Brain microvascular endothelial cell (primary cell): ENCODE data around the gene KLHL36.

Source experiments
- DNase-seq: peaks from one replicate; pipeline ENCODE4 v3.0.0-alpha.2; 2020
- H3K27ac ChIP-seq: fragments of 250-450 bp; sonication (Bioruptor Pico); 2 replicates; pipeline ENCODE4 v1.5.1; 2020; ENCODE audit warnings: mild to moderate bottlenecking, moderate library complexity
- H3K27me3 ChIP-seq: fragments of 250-450 bp; sonication (Bioruptor Pico); replicated peaks from 2 replicates; pipeline ENCODE4 v1.5.1; 2020; ENCODE audit warnings: mild to moderate bottlenecking
- H3K36me3 ChIP-seq: fragments of 250-450 bp; sonication (Bioruptor Pico); replicated peaks from 2 replicates; pipeline ENCODE4 v1.5.1; 2020; ENCODE audit warnings: mild to moderate bottlenecking
- H3K4me3 ChIP-seq: 2 replicates; pipeline ENCODE4 v1.5.1; 2011; ENCODE audit warnings: low read depth, mild to moderate bottlenecking, control low read depth, low read length, moderate library complexity
- in situ Hi-C: cut with HindIII; loops from 2 replicates; pipeline ENCODE4 v1.10.0; 2017; ENCODE audit warnings: low sequenced_read_pairs, low pct_ligation_motif_present
- TF ChIP-seq, protein P1 (sequence below): IDR thresholded peaks from 2 replicates; pipeline ENCODE4 v1.5.1; 2011; ENCODE audit warnings: low read depth, mild to moderate bottlenecking, moderate library complexity, low read length, control low read depth, inconsistent platforms; ENCODE audit errors: missing control alignments

Gene KLHL36

DNA sequence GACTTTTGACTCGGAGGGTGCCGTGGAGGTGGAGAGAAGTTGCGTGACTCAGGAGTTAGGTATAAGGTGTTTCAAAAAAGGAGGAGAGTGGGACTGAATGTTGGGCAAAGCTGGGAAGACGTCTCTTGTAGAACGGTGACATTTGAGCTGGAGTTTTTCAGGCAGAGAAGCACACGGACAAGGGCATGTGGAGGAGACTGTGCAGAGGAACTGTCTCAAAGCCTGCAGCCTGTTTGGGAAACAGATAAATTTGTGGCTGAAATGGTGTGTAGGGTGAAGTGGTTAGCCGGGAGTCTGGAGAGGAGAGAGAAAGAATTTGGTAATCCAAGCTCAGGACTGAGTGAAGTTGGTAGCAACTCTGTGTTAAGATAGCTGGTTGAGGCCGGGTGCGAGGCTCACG, 61.3 kb downstream of the KLHL36 start:
- in situ Hi-C loops, result no loop called here
- no peaks in the 10 kb centered on the region for H3K27me3 ChIP-seq
- H3K27ac ChIP-seq, result no peak overlapping the region
- H3K36me3 ChIP-seq, result no peaks in the 10 kb centered on the region
- DNase-seq, result no peak
- H3K4me3 ChIP-seq, result no peak overlapping the region
- TF ChIP-seq, protein P1, sequence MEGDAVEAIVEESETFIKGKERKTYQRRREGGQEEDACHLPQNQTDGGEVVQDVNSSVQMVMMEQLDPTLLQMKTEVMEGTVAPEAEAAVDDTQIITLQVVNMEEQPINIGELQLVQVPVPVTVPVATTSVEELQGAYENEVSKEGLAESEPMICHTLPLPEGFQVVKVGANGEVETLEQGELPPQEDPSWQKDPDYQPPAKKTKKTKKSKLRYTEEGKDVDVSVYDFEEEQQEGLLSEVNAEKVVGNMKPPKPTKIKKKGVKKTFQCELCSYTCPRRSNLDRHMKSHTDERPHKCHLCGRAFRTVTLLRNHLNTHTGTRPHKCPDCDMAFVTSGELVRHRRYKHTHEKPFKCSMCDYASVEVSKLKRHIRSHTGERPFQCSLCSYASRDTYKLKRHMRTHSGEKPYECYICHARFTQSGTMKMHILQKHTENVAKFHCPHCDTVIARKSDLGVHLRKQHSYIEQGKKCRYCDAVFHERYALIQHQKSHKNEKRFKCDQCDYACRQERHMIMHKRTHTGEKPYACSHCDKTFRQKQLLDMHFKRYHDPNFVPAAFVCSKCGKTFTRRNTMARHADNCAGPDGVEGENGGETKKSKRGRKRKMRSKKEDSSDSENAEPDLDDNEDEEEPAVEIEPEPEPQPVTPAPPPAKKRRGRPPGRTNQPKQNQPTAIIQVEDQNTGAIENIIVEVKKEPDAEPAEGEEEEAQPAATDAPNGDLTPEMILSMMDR, result no peak

GRCh38 chr16:84710686-84711085, 62.4 kb downstream of the KLHL36 start:
- TF ChIP-seq, protein P1, result no peak

More at GRCh38 chr16:84710686-84711085, 62.4 kb downstream of the KLHL36 start:
- Histone ChIP-seq H3K36me3 (no peaks in the 10 kb centered on the region), H3K27ac (no peak overlapping the region), H3K4me3 (no peak overlapping the region), H3K27me3 (no peaks in the 10 kb centered on the region)
- in situ Hi-C loops, result no loop called here
- DNase-seq, result no peak
